NCI-H146 (cell line): ENCODE data around the gene CROCC.
"Not testable (repeated sequence)": the region's sequence is repeated elsewhere in the genome, so short reads cannot be mapped to it uniquely, and the experiment has no call there.

Source experiments
- DNase-seq: peaks from one replicate; lab custom pipeline; 2025; lab: John Stamatoyannopoulos, UW

The CROCC gene

GRCh38 chr1:16895598-16896315 lies 26.0 kb upstream of the CROCC start, which contains the start of gene RNU1-2:
TSS of gene RNU1-2 (plus strand) at chr1:16895980.
- peak; percentile 94 for DNase-seq

DNA sequence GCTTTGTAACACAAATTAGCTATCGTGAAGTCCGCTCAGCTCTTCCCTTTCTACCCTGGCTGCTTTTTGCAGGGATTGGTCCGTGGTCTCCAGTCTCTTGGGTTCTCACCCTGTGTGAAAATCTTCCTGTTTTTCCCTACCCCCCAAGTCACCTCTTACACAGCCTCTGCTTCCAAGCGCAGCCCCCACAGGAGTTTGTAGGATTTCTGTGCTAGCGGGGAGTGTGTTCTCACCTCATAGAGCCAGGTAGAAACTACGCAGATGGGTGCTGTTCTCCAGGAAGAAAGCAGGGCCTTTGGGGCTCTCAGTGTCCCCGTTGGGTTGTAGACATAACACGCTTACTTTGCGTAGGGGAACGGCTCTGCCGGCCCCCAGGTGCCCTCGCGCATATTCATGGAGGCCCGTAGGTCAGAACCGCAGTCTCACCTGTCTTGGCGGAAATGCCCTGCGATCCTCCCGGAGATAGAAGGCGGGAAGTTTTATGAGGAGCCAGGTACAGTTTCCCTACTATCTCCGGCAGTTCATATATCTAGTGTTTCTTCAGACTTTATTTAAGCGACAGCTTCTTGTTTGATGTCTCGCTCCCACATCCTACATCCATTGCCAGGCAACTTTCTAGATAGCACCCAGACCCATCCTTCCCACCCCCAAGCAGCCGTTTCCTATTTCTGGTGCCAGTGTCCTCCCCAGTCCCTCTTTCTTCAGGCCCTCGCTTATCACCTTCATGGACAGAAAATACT lies 25.2 kb upstream of the CROCC start:
- DNase-seq: peak; percentile 77

DNA sequence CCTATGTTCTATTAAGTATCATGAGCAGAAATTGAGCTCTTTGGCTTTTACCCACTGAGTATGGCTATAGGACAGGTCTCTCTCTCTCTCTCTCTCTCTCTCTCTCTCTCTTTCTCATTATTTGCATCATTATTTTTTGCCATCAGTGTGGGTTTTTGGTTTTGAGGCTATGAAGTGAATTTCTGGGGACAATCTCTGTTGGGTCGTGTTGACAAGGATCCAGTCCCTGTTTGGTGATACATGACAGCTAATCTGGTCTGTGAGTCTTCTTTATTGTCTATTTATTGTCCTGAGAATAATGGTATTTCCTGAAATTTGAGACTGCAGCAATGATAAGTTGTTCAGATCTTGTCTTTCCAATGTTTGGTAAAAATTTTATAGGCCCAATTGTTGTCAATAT lies 24.1 kb upstream of the CROCC start:
- not testable (repeated sequence) for DNase-seq

DNA sequence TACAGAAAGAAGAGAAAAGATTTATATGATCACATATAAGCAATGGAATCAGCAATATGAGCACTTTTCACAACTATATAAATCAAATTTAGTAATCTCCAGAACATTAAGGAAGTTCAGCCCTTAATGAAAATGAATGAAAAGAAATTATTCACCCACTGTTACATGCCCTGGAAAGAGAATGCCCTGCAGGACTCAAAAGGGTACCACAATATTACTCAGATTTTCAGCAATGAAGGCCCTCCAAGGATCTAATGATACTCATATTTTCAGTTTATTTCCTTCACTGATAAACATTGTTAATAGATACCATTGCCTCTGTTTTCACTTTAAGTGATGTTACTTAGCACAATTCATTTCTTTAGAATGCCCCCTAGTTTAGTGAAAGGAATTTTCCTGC lies 23.4 kb upstream of the CROCC start:
- DNase-seq: not testable (repeated sequence)

- not testable (repeated sequence) for DNase-seq
These were observed 22.7 kb upstream of the CROCC start for GRCh38 chr1:16899020-16899419.

GRCh38 chr1:16900751-16901150 lies 21.0 kb upstream of the CROCC start:
- no peak for DNase-seq

DNA sequence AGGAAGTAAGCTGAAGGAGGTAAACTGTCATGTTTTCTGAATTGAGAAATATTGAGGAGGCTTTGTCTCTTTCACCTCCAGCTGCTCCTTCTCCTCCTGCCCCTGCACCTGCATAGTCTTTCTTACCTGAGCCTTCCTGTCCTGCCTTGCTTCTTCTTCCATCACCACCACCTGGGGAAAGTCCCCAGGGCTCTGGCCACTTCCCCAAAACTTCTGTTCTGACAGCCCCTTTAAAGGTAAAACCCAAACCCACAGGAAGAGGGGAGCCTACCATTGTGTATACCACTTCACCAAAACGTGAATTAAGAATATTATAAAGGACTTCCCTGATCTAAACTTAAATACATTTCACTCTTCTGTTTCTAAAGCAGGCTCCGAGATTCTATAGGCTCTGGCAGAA lies 20.4 kb upstream of the CROCC start:
- DNase-seq: not testable (repeated sequence)

DNA sequence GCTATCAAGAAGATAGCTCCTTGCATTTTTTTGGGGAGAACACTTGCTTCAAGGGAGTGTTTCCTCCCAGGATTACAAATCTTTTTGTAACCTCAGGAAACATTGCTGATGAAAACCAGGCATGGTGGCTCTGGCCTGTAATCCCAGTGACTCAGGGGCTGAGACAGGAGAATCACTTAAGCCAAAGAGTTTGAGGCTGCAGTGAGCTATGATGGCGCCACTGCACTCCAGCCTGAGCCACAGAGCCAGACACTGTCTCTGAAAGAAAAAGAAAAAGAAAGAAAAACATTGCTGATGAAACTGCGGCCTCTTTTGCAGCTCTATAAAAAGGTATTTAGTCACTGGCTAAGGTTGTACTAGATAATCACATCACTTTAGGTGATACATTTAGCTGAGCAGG lies 18.7 kb upstream of the CROCC start:
- DNase-seq: no peak

- no peak for DNase-seq
These were observed 18.3 kb upstream of the CROCC start for GRCh38 chr1:16903458-16903796.

DNA sequence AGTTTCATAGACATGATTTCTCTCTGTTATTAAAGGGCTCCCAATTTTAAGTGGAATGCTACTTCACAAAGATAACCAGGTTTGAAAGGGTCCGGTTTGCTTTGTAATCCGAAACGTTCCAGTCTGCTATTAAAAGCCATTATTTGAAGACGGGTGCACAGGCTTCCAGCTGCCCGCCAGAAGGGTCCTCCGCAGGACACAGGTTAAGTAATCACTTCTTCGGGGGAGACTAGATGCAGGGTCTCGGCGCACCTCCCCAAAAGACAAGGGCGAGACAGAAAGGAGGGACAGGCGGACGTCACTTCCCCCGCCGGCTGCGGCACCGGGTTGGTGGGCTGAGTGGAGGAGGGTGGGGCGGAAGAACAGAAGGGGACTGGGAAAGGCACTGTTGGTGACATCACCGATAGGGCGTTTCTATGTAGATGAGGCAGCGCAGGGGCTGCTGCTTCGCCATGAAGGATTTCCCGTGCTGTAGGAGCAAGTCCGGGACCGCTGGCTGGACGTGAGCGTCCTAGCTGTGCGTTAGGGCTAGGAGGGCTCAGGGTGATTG lies 17.1 kb upstream of the CROCC start:
- DNase-seq: peak; percentile 97

GRCh38 chr1:16905110-16905867 lies 16.4 kb upstream of the CROCC start:
- DNase-seq: peak; percentile 63

DNA sequence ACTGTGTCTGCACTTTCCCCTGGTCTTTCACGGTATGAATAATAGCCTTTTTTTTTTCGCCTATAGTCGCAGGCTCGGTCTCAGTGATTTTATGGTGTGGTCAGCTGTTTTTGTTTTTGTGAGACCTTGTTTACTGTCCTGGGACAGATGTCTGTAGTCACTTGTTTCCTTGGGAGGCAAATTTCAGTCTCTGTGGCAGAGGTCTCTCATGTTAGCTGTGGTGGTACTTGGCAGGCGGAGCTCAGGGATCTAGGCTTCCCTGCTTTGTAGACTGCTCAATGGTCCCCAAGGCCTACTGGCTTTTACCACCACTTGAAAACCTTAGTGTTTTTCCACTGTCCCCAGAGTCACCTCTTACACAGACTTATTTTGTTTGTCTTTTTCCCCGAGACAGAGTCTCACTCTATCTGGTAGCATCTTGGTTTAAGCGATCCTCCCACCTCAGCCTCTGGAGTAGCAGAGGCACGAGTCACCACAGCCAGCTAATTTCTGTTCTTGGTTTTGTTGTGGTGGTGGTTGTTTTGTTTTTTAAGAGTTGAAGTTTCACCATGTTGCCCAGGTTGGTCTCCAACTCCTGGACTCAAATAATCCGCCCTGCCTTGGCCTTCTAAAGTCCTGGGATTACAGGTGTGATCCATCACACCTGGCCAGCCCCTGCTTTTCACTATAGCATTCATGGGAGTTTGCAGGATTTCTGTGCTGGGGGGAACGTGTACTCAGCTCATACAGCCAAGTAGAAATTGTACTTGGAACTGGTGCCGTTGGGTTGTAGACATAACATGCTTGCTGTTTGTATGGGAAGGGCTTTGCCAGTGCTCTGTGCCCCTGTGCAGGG lies 15.6 kb upstream of the CROCC start:
- no peak for DNase-seq

- DNase-seq: no peak
These were observed 14.9 kb upstream of the CROCC start for GRCh38 chr1:16906873-16907272.

DNA sequence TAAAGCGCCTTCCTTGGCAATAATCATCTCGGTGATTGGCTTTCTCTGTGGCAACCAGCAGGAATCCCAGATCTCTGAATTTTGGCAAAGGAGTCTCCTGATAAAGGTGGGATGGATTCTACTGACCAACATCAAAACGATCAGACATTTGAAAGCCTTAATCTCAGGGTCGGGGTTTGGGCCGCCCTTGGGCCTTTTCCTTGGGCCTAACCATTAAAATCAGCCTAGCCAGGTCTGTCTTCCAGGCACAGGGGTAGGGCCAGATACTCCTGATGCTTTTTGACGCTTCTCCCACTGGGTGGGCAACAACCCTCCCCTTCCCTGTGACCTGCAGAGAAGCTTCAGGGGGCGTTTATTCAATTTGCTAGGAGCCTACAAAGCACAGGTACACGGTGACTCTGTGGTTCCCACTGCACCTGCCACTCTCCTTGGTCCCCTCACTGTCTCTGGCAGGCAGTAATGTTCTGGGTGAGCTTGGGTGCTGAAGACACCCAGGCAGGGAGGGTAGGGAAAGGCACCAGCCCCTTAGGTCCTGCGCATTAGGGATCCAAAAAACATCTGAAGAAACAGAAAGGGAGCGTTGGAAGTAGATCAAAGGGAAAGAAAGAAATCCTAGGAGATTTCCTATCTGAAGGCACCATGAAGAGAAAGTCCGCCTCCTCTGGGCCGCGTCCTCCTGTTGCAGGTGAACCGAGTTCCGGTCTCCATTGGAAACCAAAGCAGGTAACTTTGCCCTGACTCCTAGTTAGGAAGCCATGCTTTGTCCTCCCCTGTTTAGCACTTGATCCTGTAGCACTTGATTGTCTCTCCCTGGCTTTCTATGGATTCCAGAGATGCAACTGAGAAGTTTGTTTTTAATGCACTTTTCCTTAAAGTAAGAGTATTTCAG lies 13.6 kb upstream of the CROCC start:
- no peak for DNase-seq

DNA sequence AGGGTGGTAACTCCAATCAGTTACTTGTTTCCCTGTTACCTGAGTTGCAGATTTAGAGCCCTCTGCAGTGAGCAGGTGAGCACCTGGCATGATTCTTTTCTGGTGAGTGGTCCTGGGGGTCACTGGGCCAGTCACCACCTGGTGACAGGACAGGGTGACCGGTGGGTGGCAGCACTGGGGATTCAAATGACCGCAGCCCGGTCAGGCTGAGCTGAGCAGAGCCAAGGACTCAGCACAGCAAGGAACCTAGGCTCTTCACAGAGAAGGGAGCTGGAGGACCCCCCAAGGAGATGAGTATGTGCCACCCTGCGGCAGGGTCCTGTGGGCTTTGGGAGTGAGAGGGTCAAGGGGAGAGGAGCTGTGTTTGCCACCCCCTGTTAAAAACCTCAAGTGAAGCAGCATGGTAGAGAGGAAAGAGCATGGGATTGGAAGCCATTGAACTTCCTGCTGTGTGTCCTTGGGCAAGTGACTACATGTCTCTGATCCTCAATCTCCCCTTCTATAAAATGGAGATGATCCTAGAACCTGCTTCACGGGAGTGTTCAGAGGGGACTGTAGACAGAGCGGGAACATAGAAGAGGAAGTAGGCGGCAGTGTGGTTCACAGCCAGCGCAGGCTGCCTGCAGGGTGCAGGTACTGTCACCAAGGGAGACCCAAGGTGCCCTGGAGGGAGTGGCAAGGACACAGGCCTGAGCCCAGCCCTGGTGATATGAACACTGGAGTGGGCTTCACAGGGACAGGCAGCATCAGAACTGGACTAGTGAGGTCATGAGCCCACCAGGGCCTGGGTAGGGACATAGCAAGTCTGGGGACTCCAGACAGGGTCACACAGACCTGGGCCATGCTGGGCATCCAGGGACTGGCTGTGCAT lies 9.6 kb upstream of the CROCC start:
- peak; percentile 28 for DNase-seq

- DNase-seq: not testable (repeated sequence)
These were observed 9.0 kb upstream of the CROCC start for GRCh38 chr1:16912742-16913141.

GRCh38 chr1:16913181-16913832 lies 8.4 kb upstream of the CROCC start:
- no peak for DNase-seq

DNA sequence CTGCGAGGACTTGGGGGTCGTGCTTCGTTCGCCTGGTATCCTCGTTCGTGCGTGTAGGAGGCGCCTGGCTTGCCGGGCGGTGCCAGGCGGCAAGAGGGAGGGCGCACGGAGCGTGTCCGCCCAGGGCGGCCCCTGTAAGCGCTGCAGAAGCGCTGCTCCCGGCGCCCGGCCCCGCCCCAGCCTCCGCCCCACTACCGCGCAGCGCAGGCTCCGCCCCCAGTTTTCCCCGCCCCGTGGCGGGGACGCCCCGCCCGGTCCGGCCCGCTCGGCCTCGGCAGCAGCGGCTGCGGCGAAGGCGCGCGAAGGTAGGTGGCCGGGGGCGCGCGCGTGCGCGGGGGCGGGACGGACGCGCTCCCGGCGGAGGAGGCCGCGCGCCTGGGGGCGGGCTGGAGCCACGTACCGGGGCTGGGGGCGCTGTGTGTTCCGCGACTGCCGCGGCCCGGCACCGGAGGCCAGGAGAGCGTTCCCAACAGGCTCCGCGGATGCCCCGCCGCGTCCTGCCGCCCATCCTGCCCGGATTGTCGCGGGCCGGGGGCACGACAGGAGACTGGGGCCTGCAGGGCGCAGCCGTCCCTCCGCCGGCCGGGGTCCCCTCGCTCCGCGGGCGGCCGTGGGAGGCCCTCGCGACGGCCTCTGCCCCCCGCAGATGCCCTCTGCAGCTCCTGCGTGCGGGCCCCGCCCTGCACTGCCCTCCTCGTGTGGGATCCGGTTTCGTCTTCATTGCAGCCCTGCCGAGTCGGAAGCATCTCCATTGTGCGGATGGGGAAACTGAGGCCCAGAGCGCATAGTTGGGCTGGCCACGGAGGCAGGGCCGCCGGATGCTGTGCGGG lies 7.7 kb upstream of the CROCC start:
- peak; percentile 93 for DNase-seq
